OCI-LY3 (cell line): ENCODE data around the gene PUM1.

ENCODE experiments used
- H2AFZ ChIP-seq: fragments of 200-600, 300-600 bp; shearing (Covaris generic); 2 replicates; pipeline ENCODE4 v1.6.0; 2014; ENCODE audit warnings: antibody characterized with exemption, low read depth, low read length
- H3K27ac ChIP-seq: fragments of 200-600, 300-600 bp; sonication (generic); 2 replicates; pipeline ENCODE4 v1.5.1; 2014; ENCODE audit warnings: mild to moderate bottlenecking, low read length, moderate library complexity, mixed read lengths
- H3K27me3 ChIP-seq: fragments of 200-600, 300-600 bp; sonication (generic); 2 replicates; pipeline ENCODE4 v1.6.1; 2014; ENCODE audit warnings: low read depth, low read length, mixed read lengths
- H3K36me3 ChIP-seq: fragments of 200-600, 300-600 bp; sonication (generic); replicated peaks from 2 replicates; pipeline ENCODE3; 2014; ENCODE audit warnings: low read depth, low read length, mixed read lengths
- H3K4me1 ChIP-seq: fragments of 300-600, 200-600 bp; sonication (generic); 2 replicates; pipeline ENCODE4 v1.6.1; 2014; ENCODE audit warnings: low read length, mixed read lengths
- H3K4me2 ChIP-seq: fragments of 200-600, 300-600 bp; sonication (generic); 2 replicates; pipeline ENCODE4 v1.6.1; 2014; ENCODE audit warnings: low read length, mixed read lengths
- H3K4me3 ChIP-seq: fragments of 300-600, 200-600 bp; sonication (generic); 2 replicates; pipeline ENCODE4 v1.5.1; 2014; ENCODE audit warnings: antibody characterized with exemption, mild to moderate bottlenecking, low read length, moderate library complexity
- H3K79me2 ChIP-seq: fragments of 300-600, 200-600 bp; shearing (Covaris generic); 2 replicates; pipeline ENCODE4 v1.6.1; 2014; ENCODE audit warnings: mild to moderate bottlenecking, low read length, mixed read lengths
- H3K9ac ChIP-seq: fragments of 300-600, 200-600 bp; shearing (Covaris generic); 2 replicates; pipeline ENCODE4 v1.6.0; 2014; ENCODE audit warnings: mild to moderate bottlenecking, low read length, moderate library complexity
- H3K9me3 ChIP-seq: fragments of 200-600, 300-600 bp; shearing (Covaris generic); 2 replicates; pipeline ENCODE4 v1.6.1; 2014; ENCODE audit warnings: low read length, mixed read lengths; ENCODE audit not compliant: insufficient read depth
- H4K20me1 ChIP-seq: fragments of 200-600, 300-600 bp; sonication (generic); 2 replicates; pipeline ENCODE4 v1.6.1; 2016; ENCODE audit warnings: low read length, mixed read lengths; ENCODE audit not compliant: insufficient read depth
- EZH2phosphoT487 ChIP-seq: fragments of 200-600 bp; shearing (Covaris generic); IDR thresholded peaks from 2 replicates; pipeline ENCODE4 v1.6.1; 2018; ENCODE audit warnings: antibody characterized with exemption, mixed run types, low read depth
- TF ChIP-seq, protein P1 (sequence below): fragments of 200-600, 300-600 bp; sonication (generic); IDR thresholded peaks from 2 replicates; pipeline ENCODE4 v1.5.1; 2014; ENCODE audit warnings: antibody characterized with exemption, low read length, low read depth

Gene PUM1

DNA sequence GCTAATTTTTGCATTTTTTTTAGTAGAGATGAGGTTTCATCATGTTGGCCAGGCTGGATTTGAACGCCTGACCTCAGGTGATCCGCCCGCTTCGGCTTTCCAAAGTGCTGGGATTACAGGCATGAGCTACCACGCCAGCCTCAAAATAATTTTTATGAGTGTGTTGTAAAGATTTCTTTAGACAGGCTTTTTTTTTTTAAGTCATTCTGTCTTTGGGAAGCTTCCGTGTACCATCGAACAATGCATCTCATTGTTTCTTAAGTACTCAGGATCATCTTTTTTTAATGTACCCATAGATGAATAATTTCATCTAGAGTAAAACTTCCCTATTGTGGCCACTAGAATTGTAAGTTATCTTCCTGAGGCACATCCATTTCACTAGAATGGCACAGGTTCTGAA, 137.3 kb downstream of the PUM1 start:
- no peak overlapping the region for H3K4me2 ChIP-seq
- 0 out of 2 replicates have a peak, but pooled peaks cover 5% of the 10 kb centered on the region for H4K20me1 ChIP-seq
- H3K4me3 ChIP-seq = no peak overlapping the region
- TF ChIP-seq EZH2phosphoT487 = no peak
- TF ChIP-seq, protein P1, sequence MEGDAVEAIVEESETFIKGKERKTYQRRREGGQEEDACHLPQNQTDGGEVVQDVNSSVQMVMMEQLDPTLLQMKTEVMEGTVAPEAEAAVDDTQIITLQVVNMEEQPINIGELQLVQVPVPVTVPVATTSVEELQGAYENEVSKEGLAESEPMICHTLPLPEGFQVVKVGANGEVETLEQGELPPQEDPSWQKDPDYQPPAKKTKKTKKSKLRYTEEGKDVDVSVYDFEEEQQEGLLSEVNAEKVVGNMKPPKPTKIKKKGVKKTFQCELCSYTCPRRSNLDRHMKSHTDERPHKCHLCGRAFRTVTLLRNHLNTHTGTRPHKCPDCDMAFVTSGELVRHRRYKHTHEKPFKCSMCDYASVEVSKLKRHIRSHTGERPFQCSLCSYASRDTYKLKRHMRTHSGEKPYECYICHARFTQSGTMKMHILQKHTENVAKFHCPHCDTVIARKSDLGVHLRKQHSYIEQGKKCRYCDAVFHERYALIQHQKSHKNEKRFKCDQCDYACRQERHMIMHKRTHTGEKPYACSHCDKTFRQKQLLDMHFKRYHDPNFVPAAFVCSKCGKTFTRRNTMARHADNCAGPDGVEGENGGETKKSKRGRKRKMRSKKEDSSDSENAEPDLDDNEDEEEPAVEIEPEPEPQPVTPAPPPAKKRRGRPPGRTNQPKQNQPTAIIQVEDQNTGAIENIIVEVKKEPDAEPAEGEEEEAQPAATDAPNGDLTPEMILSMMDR = no peak
- no peak overlapping the region for H3K9ac ChIP-seq
- H3K36me3 ChIP-seq = no peaks in the 10 kb centered on the region
- no peaks in the 10 kb centered on the region for H3K4me1 ChIP-seq
- H3K27me3 ChIP-seq = no peaks in the 10 kb centered on the region
- no peak overlapping the region for H2AFZ ChIP-seq
- H3K27ac ChIP-seq = no peak overlapping the region
- H3K79me2 ChIP-seq = no peaks in the 10 kb centered on the region
- H3K9me3 ChIP-seq = no peaks in the 10 kb centered on the region

DNA sequence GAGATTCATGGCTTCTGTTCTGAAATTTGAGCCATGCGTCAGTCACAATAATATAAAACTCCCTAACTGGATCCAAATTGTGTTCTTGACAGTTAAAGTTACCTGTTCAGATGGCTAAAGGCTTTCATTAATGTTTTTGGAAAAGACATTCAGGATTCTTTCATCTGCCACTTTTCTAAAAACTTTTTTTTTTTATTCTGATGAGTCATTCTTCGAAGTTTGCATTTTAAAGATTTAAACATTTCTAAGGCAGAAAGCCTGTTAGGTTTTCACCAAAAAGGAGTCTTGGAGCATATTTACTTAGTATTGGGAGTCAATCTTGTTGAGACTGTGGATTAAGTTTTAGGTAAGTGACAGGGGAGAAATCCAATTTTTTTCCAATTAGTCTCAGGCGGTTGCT, 138.1 kb downstream of the PUM1 start:
- TF ChIP-seq EZH2phosphoT487 = no peak
- TF ChIP-seq, protein P1 = no peak
- H3K79me2 ChIP-seq = no peaks in the 10 kb centered on the region
- H3K4me1 ChIP-seq = no peaks in the 10 kb centered on the region
- H3K27me3 ChIP-seq = no peaks in the 10 kb centered on the region
- no peak overlapping the region for H3K9ac ChIP-seq
- no peak overlapping the region for H3K4me3 ChIP-seq
- 0 out of 2 replicates have a peak, but pooled peaks cover 5% of the 10 kb centered on the region for H4K20me1 ChIP-seq
- no peaks in the 10 kb centered on the region for H3K9me3 ChIP-seq
- no peak overlapping the region for H2AFZ ChIP-seq
- H3K27ac ChIP-seq = no peak overlapping the region
- no peak overlapping the region for H3K4me2 ChIP-seq
- H3K36me3 ChIP-seq = no peaks in the 10 kb centered on the region

DNA sequence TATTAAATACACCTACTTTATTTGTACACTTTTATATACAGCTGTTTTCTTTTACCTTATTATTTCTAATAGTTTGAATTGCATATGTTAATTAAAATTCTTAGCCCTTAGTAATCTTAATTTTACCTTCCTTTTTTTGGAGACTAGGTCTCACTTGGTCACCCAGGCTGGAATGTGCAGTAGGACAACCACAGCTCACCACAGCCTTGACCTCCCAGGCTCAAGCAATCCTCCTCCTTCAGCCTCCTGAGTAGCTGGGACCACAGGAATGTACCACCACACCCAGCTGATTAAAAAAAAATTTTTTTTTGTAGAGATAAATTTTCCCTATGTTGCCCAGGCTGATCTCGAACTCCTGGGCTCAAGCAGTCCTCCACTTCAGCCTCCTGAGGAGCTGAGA, 141.9 kb downstream of the PUM1 start:
- Histone ChIP-seq H4K20me1 (no peaks in the 10 kb centered on the region), H3K9ac (no peak overlapping the region), H3K4me3 (no peak overlapping the region), H3K36me3 (no peaks in the 10 kb centered on the region), H3K27ac (no peak overlapping the region), H3K79me2 (no peaks in the 10 kb centered on the region), H3K4me2 (no peak overlapping the region), H3K9me3 (no peaks in the 10 kb centered on the region), H3K27me3 (no peaks in the 10 kb centered on the region), H3K4me1 (no peaks in the 10 kb centered on the region), H2AFZ (no peak overlapping the region)
- TF ChIP-seq, protein P1 = no peak
- no peak for TF ChIP-seq EZH2phosphoT487

DNA sequence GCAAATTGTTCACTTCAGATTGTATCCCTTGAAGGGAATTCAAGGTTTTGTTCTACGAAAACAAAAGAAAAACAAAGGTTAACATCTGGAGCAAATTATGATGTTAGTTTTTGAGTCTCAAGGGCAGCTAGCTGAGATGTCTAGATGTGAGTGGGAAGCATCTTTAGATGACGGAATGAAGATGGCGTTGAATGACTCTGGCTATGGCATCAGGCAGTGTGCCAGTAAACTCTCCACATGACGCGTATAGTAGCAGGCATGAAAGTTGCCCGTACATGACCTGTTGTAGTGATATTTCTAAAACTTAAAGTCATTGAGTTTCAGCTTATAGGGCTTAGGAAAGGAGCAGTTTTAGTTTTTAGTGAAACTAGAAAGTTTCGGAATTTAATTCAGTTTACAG, 144.7 kb downstream of the PUM1 start:
- H2AFZ ChIP-seq = no peak overlapping the region

More for the DNA sequence above, 144.7 kb downstream of the PUM1 start:
- Histone ChIP-seq H3K9ac (no peak overlapping the region), H3K27ac (no peak overlapping the region), H3K4me1 (no peaks in the 10 kb centered on the region), H3K4me2 (no peak overlapping the region), H3K79me2 (no peaks in the 10 kb centered on the region), H4K20me1 (no peaks in the 10 kb centered on the region), H3K27me3 (no peaks in the 10 kb centered on the region), H3K4me3 (no peak overlapping the region), H3K9me3 (no peaks in the 10 kb centered on the region), H3K36me3 (no peaks in the 10 kb centered on the region)
- TF ChIP-seq, protein P1 = no peak
- TF ChIP-seq EZH2phosphoT487 = no peak
